IPS-NIHi7 (cell line): Measurements from ENCODE around the gene NKD1.
A peak's percentile ranks its signal among the peaks of the same experiment; 100 is the strongest.

ENCODE experiments used
- DNase-seq: peaks from one replicate; pipeline ENCODE4 v3.0.0; 2012; ENCODE audit warnings: mixed read lengths; ENCODE audit errors: extremely low spot score

NKD1 gene

DNA sequence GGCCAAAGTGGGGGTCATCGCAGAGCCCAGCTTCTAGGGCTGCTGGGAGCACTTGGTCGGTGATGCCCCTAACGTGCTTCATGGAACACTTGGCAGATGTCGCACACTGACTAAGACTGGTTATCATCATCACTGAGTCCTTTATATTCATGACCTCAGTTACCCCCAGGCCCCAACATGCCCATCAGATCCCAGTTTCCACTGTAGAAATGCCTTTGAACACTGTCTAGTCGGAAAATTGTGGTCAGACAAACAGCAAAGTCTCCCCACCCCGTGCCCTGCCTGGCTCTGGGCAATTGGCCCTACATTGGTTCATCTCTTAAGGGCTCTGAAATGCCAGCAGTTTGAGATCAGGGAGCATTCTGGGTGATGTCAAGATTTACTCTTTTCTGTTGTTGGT, 51.3 kb downstream of the NKD1 start:
- no peak for DNase-seq

DNA sequence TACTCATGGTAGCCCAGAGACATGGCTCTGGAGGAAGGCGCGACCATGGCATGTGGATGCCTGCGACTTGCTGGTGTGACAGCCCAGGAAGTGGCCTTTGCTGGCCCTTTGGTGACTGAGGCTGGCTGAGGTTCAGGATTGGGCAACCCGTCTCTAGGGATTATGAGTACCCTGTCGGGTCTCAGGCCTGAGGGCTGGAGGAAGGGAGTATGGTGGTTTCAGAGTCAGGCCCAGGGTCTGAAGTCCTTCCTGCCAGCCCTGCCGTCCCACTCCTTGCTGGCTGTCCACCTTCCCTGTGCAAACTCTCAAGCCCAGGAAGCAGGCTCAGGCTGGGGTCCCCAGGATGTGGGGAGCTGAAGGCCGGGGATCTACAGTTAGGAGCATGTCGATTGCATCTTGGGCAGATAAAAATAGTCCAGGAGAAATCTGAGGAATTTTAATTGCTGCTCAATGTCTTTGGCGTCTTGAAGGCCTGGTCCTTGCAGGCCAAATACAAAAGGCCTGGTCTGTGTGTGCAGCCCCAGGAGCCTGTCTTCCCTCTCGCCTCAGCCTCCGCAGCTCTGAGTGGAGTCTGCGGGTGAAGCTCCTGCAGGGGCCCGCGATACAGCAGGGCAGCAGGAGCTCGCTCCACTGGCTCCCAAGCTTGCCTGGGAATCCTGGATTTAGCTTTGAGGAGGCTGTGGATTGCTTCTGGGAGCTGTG, 52.5 kb downstream of the NKD1 start:
- no peak for DNase-seq

DNA sequence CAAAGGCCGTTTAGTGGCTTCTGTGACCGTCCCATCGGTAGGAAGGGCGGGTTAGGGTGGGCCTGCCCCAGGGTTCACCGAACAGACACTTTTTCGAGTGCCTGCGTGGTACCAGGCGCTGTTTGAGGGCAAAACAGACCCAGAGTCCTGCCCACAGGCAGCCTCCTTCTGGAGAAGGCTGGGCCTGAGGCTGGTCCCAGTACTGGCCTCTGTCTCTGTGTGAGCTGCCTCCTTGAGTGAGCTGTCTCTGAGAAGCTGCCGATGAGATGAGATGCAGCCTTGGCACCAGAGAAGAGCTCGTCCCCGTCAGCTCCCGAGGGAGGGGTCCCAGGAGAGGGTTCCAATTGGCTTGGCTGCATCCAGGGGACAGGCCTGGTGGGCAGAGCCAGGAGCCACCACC, 53.1 kb downstream of the NKD1 start:
- DNase-seq: no peak

DNA sequence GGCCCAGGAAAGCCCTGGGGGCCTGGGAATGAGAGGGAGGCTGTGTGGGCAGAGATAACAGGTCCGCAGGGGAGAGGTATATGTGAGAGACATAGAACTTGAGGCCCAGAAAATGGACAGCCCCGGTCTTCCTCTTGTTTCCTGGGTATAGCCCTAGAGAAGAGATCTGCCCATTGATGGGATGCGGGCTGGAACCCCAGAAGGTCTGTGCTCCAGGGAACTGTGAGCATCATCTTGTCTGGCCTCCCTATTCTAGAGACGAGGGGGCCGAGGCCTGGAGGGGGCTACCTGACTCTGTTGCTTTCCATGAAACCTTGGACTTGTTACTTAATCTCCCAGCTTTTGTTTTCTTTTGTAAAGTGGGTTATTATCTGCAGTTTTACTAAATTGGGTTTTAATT, 53.9 kb downstream of the NKD1 start:
- DNase-seq: no peak

DNA sequence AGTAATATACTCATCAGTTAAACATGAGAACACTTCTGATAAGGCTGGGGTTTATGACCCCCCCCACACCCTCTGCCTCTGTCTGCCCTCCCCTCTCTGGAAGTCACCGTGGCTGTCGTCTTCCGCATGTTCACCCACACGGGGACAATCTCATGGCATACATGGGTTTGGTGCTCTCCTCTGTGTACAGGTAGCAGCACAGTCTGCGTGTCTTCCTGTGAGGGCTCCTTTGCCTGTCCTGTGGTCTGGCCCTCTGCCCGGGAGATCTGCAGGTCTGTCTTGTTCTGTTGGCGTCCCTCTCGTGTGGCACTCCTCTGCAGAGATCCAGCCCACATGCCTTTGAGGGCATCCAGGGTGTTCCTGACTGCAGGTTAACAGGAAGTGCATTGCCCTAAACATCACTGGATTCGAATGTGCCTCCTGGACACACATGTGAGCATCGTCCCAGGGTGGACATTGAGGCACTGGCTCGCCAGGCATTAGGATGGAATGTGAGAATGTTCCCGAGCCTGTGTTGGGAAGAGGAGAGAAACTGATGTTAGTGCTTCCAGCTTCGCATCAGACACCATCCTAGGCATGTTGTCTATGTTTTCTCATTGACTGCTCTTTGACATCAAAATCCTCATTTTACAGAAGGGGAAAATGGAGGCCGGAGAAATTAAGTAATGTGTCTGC, 54.5 kb downstream of the NKD1 start:
- no peak for DNase-seq

DNA sequence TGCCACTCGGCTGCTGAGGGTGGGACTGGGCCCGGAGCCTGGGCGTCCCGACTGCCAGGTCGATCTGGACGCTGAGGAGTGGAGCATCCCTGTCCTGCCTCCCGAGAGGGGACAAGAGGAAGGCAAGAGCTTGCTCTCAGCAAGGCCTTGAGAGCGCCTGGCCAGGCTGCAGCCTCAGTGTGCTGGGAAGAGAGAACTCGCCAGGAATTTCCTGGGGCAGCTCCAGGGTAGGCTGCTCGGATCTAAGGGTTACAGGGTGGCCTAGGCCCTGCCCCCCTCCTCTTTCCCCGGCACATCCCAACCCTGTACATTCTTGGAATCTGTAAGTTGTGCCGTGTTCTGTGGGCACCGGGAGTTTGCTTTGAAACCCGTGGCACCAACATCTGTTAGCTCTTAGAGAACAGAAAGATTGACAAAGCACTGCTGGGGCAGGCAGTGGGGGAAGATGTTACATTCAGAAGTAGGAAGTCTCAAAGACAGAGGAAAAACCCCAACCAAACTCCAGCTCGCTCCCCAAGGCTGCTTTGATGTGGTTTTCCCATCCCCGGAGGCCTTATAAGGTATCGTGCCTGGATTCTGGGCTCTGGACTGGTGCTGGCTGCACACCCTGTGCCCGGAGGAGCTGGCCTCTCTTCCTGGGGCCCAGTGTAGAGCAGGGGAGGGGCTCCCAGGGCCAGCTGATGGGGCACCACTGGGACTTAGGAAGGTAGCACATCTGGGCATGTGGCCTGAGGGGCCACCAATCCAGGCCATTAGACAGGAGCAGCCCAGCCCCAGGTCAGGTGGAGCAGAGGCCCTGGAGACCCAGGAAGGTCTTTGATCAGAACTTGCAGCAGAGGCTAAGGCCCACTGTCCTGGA, 55.2 kb downstream of the NKD1 start:
- no peak for DNase-seq

DNA sequence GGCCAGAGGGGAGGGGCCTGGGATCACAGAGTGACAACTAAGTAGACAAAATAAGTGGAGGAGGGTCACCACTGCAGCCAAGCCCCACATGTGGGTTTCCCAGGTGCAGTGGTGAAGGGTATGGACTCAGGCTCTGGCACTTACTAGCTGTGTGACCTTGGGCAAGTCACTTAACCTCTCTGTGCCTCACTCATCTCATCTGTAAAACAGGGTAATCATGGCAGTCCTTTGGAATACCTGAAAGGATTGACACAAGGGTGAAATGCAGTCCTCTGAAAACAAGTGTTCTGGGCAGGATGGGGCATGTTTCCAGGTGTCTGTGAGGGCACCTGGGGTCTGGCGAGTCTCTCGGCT, 55.8 kb downstream of the NKD1 start:
- DNase-seq: no peak

DNA sequence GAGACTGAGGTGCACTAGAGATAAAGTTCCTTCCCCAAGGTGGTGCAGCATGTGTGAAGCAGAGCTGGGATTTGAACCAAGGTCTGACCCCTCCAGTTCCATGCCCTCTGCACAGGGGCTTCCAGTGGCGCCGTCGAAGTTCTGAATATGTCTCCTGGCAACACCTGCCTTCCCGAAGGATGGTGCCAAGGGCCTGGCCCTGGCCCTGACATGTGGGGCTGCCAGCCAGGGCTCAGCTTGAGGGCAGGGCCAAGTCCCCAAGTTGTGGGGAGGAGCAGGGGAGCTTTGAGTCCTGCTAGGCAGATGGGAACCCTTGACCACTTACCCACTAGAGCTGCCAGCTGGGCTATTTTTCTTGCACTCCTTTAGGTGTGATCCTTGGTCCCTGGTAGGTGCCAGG, 56.4 kb downstream of the NKD1 start:
- no peak for DNase-seq

DNA sequence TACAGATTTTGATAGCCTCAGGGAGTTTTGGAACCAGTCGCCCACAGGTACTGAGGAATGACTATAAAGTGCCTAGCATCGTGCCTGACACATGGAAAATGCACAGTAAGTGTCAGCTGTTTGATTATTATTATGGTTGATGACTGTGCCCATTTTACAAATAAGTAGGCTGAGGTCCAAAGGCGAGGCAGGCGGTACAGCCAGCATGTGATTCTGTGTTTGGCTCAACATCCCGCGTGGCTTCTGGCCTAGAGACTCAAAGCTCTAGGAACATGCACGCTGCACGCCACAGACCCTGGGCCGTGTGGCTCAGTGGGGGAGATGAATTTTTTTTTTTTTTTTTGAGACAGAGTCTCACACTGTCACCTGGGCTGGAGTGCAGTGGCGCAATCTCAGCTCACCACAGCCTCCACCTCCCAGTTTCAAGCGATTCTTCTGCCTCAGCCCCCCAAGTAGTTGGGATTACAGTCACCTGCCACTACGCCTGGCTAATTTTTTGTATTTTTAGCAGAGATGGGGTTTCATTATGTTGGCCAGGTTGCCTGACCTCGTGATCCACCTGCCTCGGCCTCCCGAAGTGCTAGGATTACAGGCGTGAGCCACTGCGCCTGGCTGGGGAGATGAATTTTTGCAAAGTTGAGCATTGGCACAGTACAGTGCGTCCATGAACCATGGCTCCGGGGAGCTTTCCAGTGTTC, 57.7 kb downstream of the NKD1 start:
- no peak for DNase-seq

DNA sequence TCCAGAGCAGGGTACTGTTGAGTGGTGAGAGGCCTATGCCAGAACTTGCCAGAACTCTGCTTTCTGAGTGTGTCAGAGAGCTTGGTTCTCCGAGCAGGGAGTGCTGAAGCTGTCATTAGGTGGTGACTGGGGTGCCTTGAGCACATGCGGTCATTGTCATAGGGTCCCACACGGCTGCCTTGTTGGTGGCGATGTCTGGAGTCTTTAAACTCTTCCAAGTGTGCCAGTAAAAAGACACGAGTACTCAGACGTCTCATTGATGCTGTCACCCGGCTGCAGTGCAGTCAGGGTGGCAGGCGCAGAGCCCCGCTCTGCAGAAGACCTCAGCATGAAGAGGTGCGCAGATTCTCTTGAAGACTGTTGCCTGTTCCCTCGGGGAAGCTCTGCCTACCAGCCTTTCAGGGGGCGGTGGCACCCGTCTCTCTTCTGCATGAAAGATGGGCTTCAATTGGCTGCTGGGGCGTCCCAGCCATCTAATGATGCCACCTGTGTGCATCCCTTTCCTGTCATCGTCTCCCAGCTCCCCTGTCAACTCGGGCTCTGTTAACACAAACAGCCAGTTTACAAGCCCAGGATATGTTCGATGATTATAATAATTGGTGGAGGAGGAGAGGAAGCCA, 58.3 kb downstream of the NKD1 start:
- no peak for DNase-seq

DNA sequence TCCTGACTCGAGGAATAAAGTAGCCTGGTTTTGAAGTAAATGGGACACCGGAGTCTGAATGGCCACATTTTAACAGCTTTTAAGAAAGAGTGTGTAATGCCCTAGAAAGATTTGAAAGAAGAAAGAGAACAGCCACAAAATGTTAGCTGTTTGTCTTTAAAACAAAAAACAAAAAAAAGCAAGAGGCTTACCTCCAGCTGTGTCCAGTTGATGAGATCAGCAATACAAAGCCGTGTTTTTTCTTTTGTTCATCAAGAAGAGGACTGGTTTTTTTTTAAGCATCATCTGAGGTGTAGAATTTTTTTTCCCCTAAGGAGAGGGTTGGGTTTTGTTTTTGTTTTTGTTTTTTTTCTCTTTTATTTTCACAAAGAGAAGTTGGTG, 58.8 kb downstream of the NKD1 start:
- DNase-seq: no peak

DNA sequence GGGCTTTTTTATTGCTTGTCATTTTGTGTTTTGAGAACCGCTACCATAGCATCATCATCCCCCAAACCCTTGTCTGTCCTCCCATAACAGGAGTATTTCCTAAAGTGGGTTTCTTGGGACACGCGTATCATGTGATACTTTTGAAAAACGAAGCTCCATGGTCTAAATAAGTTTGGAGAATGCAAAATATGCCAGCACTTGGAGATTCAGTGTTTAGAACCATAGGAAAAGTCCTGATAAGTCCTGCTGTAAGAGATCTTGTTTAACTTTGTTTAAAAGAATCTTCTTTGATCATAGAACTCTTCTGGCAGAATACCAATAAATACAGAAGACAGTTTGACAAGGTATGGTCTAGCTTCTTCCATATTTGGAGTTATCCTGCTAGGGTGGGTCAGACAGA, 59.3 kb downstream of the NKD1 start:
- no peak for DNase-seq

DNA sequence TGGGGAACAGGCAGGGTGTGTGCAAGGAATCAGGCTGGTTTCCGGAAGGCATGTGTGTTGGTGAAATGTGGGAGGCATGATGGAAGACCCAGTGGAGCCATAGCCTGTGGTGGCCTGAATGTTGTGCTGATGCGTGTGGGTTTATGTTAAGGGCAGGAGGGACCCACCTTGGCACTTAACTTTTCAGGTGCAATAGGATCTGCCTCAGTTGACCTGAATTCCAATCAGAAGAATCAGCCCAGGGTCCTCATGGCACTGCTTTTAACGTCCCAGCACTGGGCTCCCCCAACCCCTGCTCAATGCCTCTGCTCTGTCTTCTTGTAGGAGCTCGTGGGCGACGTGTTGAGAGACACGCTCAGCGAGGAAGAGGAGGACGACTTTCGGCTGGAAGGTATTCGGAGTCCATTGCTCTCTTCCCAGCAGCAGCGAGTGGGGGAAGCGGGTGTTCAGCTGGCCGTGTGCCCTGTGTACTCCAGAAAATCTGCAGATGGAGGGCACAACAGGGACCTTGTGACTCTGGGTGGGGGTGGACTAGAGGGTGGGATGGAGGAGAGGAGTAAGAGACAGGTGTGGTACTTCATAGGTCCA, 59.9 kb downstream of the NKD1 start:
- no peak for DNase-seq

DNA sequence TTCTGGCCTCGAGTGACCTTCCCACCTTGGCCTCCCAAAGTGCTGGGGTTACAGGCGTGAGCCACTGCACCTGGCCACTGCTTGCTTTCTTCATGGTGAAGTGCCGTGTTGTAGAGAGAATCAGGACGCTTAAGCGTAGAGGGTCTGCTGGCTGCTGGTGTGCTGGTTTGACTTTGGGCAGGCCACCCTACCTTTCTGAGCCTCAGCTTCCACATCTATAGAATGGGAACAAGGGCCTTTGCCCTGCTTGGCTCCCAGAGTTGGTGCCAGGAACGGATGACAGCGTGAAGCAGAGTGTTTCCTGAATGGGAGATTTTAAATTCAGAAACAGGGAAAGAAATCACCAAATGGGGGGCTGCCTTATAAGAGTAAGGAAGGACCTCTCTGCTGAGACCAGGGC, 60.9 kb downstream of the NKD1 start:
- no peak for DNase-seq

DNA sequence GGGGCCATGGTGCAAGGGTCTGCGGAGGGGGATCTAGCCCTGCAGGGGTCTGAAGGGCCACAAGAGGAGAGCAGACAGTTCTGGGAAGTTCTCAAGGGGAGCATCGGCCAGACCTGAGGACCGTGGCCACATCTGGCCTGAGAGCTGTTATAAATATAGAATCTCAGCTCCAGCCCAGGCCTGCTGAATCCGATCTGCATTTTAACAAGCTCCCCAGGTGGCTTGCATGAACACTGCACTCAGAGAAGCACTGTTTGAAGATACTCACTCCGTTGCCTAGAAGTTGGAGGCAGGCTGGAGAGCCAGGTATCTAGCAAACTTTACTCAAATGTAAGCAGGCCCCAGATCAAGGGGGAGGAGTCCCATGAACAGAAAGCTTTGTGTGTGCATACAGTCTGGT, 61.3 kb downstream of the NKD1 start:
- DNase-seq: no peak

DNA sequence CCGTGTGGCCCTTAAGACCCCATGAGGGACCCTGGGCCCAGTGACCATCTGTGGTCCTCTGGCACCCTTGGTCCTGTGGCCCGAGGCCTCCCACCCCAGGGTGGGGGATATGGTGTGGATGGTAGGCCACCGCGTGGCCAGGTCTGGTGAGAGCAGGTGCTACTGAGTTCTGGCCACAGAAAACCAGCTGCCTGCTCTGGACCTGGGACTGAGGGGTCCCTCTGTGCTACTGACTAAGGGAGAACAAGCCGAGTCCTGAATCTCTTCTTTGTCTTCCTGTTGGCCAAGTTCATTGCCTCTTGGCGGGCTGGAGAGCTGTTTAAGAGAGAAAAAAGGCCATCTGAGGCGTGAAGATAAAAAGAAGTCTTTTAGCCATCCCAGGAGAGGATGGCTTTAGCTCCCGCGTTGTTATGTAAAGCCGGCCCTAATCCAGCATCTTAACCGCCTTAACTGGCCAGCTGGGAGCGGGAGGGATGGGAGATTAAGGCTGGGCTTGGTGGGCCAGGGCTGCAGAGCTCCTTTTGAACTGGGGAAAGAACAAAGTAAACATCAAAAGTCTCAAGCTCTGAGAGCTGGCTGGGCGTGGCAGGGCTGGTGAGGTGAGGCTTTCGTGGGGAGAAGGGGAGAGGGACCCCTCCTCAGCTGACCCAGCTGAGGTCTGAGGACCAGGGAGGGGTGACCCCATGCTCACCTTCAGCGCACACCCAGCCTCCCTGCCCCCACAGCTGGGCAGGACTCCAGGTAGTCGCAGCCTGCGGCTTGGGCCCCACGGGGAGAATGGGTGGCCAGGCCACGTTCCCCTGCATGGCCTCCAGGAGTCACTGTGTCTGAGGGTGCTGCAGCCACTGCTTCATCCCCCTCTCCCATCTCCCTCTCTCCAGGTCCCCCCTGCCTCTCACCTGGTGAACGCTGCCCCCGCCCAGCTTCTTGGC, 62.4 kb downstream of the NKD1 start:
- DNase-seq: peak; percentile 66

DNA sequence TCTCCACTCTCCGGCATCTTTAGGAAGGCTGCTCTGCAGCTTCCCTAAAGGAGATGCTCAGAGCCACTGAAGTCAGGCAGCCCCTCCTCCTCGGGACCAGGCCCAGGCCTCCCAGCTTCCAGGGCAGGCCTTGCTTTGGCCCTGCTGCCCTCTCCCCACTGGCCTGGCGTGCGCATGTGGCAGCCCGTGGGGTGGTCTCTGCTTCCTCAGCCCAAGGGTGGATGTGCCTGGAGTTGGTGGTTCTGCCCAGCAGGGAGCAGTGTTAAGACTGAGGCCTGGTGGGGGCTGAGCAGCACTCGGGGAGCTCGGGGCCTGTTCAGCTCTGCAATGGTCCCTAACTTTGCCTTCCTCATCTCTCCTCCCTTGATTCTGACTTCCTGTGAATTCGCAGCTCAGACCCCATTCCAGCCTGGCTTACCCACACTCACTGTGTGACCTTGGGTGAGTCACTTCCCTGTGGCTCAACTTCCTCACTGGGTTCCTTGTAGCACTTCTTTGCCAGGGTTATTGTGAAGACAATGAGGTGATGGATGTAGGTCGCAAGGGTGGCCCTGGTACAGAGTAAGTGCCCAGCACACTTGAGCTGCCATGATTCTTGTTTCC, 63.2 kb downstream of the NKD1 start:
- DNase-seq: no peak

DNA sequence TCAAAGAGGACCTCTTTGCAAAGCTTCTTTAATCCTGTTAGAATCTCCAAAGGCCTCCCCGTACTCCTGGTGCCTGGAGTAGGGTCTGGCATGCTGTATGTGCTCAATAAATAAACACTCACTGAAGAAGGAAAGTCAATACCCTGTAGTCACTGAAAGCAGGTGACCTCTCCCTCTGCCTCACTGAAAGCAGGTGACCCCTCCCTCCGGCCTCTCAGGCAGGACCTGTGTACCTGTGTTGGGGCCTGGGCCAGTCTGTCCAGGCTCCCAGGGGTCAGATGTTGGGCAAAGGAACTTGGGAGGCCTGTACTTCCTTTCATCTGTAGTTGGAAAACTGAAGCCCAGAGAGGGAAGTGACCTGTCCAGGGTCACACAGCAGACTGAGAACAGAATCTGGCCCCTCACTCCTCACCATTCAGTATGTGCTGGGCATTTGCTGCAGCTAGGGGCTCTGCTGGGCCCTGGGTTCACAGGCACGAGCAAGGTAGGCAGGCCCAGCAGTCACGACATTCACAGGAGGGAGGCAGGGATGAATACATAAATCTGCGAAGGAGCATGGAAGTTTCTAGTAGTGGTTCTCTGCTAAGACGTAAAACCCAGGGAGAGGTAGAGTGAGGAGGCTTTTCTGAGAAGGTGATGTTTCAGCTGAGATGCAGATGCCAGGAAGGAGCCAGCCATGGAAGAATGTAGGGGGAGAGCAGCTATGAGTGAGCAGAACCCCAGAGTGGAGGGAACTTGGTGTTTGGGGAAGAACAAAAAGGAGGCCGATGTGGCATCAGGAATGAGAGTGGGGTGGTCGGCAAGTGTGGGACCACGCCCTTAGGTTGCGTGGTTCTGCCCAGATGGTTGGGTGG, 64.0 kb downstream of the NKD1 start:
- no peak for DNase-seq

DNA sequence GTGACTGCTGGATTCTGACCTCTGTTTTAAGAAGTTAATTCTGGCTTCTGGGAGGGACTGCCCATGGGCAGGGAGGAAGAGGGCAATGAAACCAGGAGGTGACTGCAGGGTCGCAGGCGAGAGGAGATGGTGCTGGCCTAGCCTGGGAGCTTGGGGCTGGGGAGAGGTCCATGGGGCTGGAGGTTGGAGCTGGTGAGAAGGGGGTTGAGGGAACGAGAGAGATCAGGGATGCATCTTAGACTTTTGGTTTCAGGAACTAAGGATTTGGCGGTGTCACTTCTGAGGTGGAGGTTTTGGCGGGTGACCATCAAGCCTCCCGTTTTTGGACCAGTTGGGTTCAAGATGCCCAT, 64.6 kb downstream of the NKD1 start:
- DNase-seq: no peak
